Measurements from ENCODE around the gene CDC42BPG. TPM values are rescaled to one million over a fixed set of nuclear protein-coding genes. Genes with fewer than 3 reads are reported as not detected.

The CDC42BPG gene
- total and polyA plus RNA-seq, 9 of the 15 experiments (the other 6 are each of a cell fraction or from before 2014, with no cell fraction given), result 0.04 to 8.8 (median 2.1) TPM

GRCh38 chr11:64791781-64792291 is 52.6 kb downstream of the CDC42BPG start:
- no peaks in the 10 kb centered on the region for H3K9me3 ChIP-seq (replicated peaks; ENCODE audit: control insufficient read depth, insufficient read depth, low read depth, low read length)
- H3K4me3 ChIP-seq, result no peak overlapping the region
- H2AFZ ChIP-seq (ENCODE audit: low read depth, low read length), result no peak overlapping the region
- peaks cover 3 to 29% of the 10 kb centered on the region in 2 experiments; a peak in 4 of 5 replicates for H3K4me1 ChIP-seq (replicated peaks in 1 of 2; ENCODE audit: control insufficient read depth in 2 of 2, insufficient read depth in 2 of 2, low read length in 2 of 2)
- POLR2A ChIA-PET, result interaction anchor here (0.6 to 1.9 kb wide), 3 partner anchors 8 to 204 kb away, joined by 3 to 9 read pairs (median 3); no protein-coding TSS in a partner anchor
- no peak overlapping the region for H3K27ac ChIP-seq (ENCODE audit: extremely low read depth, low read depth, low read length)
- no TSS peak for BruUV-seq (replicated peaks)
- no peaks in the 10 kb centered on the region for H3K27me3 ChIP-seq (ENCODE audit: control insufficient read depth in 2 of 2, insufficient read depth in 2 of 2, low read length in 2 of 2)
- TF ChIP-seq SNAPC5 (CRISPR knock-in tag; IDR thresholded peaks at IDR 0.05) (no peak), CBX1 (IDR thresholded peaks at IDR 0.05; ENCODE audit: low read depth) (no peak), TEAD2 (tag; IDR thresholded peaks at IDR 0.05) (no peak), CC2D1A (IDR thresholded peaks at IDR 0.05) (no peak), NFATC3 (IDR thresholded peaks at IDR 0.05) (no peak)
- in situ Hi-C loops (cut with MboI) (no loop called here), intact Hi-C loops (cut with micrococcal nuclease) (no loop called here)
- CTCF ChIA-PET (ENCODE audit: low intra/inter-chr PET ratio), result no interaction called here
- DNase-seq (ENCODE audit: extremely low read depth in 1 of 4, low spot score in 3 of 4), result no peak
- H4K20me1 ChIP-seq (replicated peaks; ENCODE audit: control insufficient read depth, insufficient read depth, low read length), result no peaks in the 10 kb centered on the region
- 65% methylated on average over 9 of the region's 14 CpGs for WGBS (ENCODE audit: insufficient coverage, low coverage, missing lambda C conversion rate)
- no peaks in the 10 kb centered on the region for H3K79me2 ChIP-seq (ENCODE audit: control insufficient read depth, insufficient read depth, low read length)
- no peak for FAIRE-seq
- no peaks in the 10 kb centered on the region for H3K36me3 ChIP-seq (ENCODE audit: control insufficient read depth, insufficient read depth, low read length)
- no peaks in the 10 kb centered on the region for H3K9me1 ChIP-seq (ENCODE audit: control insufficient read depth, insufficient read depth, low read length)
- no peak for ATAC-seq
- H3K9ac ChIP-seq (ENCODE audit: insufficient read depth in 1 of 2, low read depth in 2 of 2, low read length in 2 of 2), result peak overlapping the region in 1 of 2 experiments; percentile 3; a peak in 2 of 4 replicates
- no peak overlapping the region for H3K4me2 ChIP-seq (ENCODE audit: insufficient read depth, low read length)

Data from K562 (cell line).